Measurements from ENCODE around the gene KCTD16. TPM values are rescaled to one million over a fixed set of nuclear protein-coding genes. Genes with fewer than 3 reads are reported as not detected.

KCTD16 gene
- total RNA-seq, 1 donor from 2014 or later: 0.03 TPM

- DNase-seq (ENCODE audit: missing footprints): no peak
- no peak for ATAC-seq
- intact Hi-C loops (cut with DNase I): no loop called here
These were observed 95.1 kb downstream of the KCTD16 start for GRCh38 chr5:144265643-144266247.

- intact Hi-C loops (cut with DNase I): no loop called here
- no peak for ATAC-seq
- no peak for DNase-seq (ENCODE audit: missing footprints)
These were observed 97.4 kb downstream of the KCTD16 start for GRCh38 chr5:144267961-144268513.

- ATAC-seq (no peak), DNase-seq (ENCODE audit: missing footprints) (no peak)
- intact Hi-C loops (cut with DNase I): no loop called here
These were observed 102.8 kb downstream of the KCTD16 start for GRCh38 chr5:144273232-144274027.

GRCh38 chr5:144275329-144275728 is 104.7 kb downstream of the KCTD16 start:
- ATAC-seq (no peak), DNase-seq (ENCODE audit: missing footprints) (no peak)
- intact Hi-C loops (cut with DNase I): no loop called here

GRCh38 chr5:144276034-144276822 is 105.6 kb downstream of the KCTD16 start:
- no peak for DNase-seq (ENCODE audit: missing footprints)
- intact Hi-C loops (cut with DNase I): no loop called here
- ATAC-seq: no peak

GRCh38 chr5:144281784-144282183 is 111.1 kb downstream of the KCTD16 start:
- intact Hi-C loops (cut with DNase I): no loop called here
- ATAC-seq: no peak
- no peak for DNase-seq (ENCODE audit: missing footprints)

- ATAC-seq: no peak
- DNase-seq (ENCODE audit: missing footprints): no peak
- intact Hi-C loops (cut with DNase I): no loop called here
These were observed 113.4 kb downstream of the KCTD16 start for GRCh38 chr5:144284036-144284435.

- ATAC-seq (no peak), DNase-seq (ENCODE audit: missing footprints) (no peak)
- intact Hi-C loops (cut with DNase I): no loop called here
These were observed 114.3 kb downstream of the KCTD16 start for GRCh38 chr5:144284931-144285502.

- ATAC-seq: no peak
- DNase-seq (ENCODE audit: missing footprints): no peak
- intact Hi-C loops (cut with DNase I): no loop called here
These were observed 118.6 kb downstream of the KCTD16 start for GRCh38 chr5:144289277-144289676.

- ATAC-seq (no peak), DNase-seq (ENCODE audit: missing footprints) (no peak)
- intact Hi-C loops (cut with DNase I): no loop called here
These were observed 121.4 kb downstream of the KCTD16 start for GRCh38 chr5:144292029-144292428.

- DNase-seq (ENCODE audit: missing footprints) (no peak), ATAC-seq (no peak)
- intact Hi-C loops (cut with DNase I): no loop called here
These were observed 124.6 kb downstream of the KCTD16 start for GRCh38 chr5:144295284-144295683.

GRCh38 chr5:144297081-144297480 is 126.4 kb downstream of the KCTD16 start:
- intact Hi-C loops (cut with DNase I): no loop called here
- no peak for DNase-seq (ENCODE audit: missing footprints)
- ATAC-seq: no peak

GRCh38 chr5:144298658-144299057 is 128.0 kb downstream of the KCTD16 start:
- intact Hi-C loops (cut with DNase I): no loop called here
- ATAC-seq: no peak
- DNase-seq (ENCODE audit: missing footprints): no peak

- DNase-seq (ENCODE audit: missing footprints) (no peak), ATAC-seq (no peak)
- intact Hi-C loops (cut with DNase I): no loop called here
These were observed 134.0 kb downstream of the KCTD16 start for GRCh38 chr5:144304688-144305087.

GRCh38 chr5:144307736-144308135 is 137.1 kb downstream of the KCTD16 start:
- DNase-seq (ENCODE audit: missing footprints) (no peak), ATAC-seq (no peak)
- intact Hi-C loops (cut with DNase I): no loop called here

- ATAC-seq (no peak), DNase-seq (ENCODE audit: missing footprints) (no peak)
- intact Hi-C loops (cut with DNase I): no loop called here
These were observed 137.5 kb downstream of the KCTD16 start for GRCh38 chr5:144308174-144308573.

GRCh38 chr5:144308906-144309670 is 138.4 kb downstream of the KCTD16 start:
- intact Hi-C loops (cut with DNase I): no loop called here
- peak; percentile 30 for ATAC-seq
- DNase-seq (ENCODE audit: missing footprints): no peak

GRCh38 chr5:144310621-144311020 is 139.9 kb downstream of the KCTD16 start:
- DNase-seq (ENCODE audit: missing footprints) (no peak), ATAC-seq (no peak)
- intact Hi-C loops (cut with DNase I): no loop called here

Measured in Right ventricle myocardium inferior (tissue), 1 donor.